Panc1 (cell line): ENCODE measurements around the gene AADACL3. TPM values are rescaled to one million over a fixed set of nuclear protein-coding genes. Genes with fewer than 3 reads are reported as not detected.

Source experiments
- ATAC-seq: fragments of 200-7000 bp; cut with Tn5 transposase; 2 replicates; pipeline ENCODE4 v1.9.1; 2020; ENCODE audit warnings: mild to moderate bottlenecking, moderate library complexity
- BruUV-seq: library from RNA; stranded (reverse); fragments of 400-500 nt; replicated peaks from 2 replicates; lab custom pipeline; 2021; lab: Mats Ljungman, UMichigan
- CTCF ChIA-PET: fragments of 300-600 bp; sonication (Branson Sonifier 250); formaldehyde crosslinking; loops from one replicate; lab custom pipeline; 2022; ENCODE audit warnings: antibody characterized with exemption; lab: Charles Lee
- POLR2A ChIA-PET: fragments of 300-600 bp; sonication (Branson Sonifier 250); formaldehyde crosslinking; loops from one replicate; lab custom pipeline; 2022; ENCODE audit warnings: antibody characterized with exemption; lab: Charles Lee
- DNase-seq: peaks from one replicate; pipeline ENCODE4 v3.0.0-alpha.2; 2010; ENCODE audit warnings: low read depth, low spot score
- H3K27ac ChIP-seq: 2 replicates; pipeline ENCODE4 v1.5.1; 2011; ENCODE audit warnings: mild to moderate bottlenecking, low read length, inconsistent platforms
- H3K27me3 ChIP-seq: fragments of 200-500 bp; sonication (Bioruptor generic); 2 replicates; pipeline ENCODE4 v1.6.0; 2014; ENCODE audit warnings: low read length, inconsistent platforms; ENCODE audit not compliant: control insufficient read depth, insufficient read depth
- H3K36me3 ChIP-seq: fragments of 200-500 bp; sonication (Bioruptor generic); 2 replicates; pipeline ENCODE4 v1.5.1; 2014; ENCODE audit warnings: inconsistent platforms, mild to moderate bottlenecking, low read length, moderate library complexity; ENCODE audit not compliant: control insufficient read depth, insufficient read depth
- H3K4me1 ChIP-seq: 2 replicates; pipeline ENCODE4 v1.5.1; 2011; ENCODE audit warnings: inconsistent platforms, mild to moderate bottlenecking, low read length, moderate library complexity; ENCODE audit not compliant: control insufficient read depth, insufficient read depth
- H3K4me3 ChIP-seq, 2 experiments: 2 replicates each; pipeline ENCODE4 v1.5.1; 2011 to 2012; ENCODE audit warnings: low read depth in 2 of 2, low read length in 2 of 2, mild to moderate bottlenecking in 2 of 2, inconsistent platforms in 1 of 2, moderate library complexity in 1 of 2
- H3K9me3 ChIP-seq: fragments of 200-500 bp; sonication (Bioruptor generic); 2 replicates; pipeline ENCODE4 v1.5.1; 2014; ENCODE audit warnings: low read depth, mild to moderate bottlenecking, inconsistent platforms, low read length, moderate library complexity; ENCODE audit not compliant: control insufficient read depth, insufficient read depth
- CTCF ChIP-seq: fragments of 450-650 bp; IDR thresholded peaks from 2 replicates; pipeline ENCODE4 v1.5.1; 2017; ENCODE audit warnings: mild to moderate bottlenecking
- POLR2AphosphoS5 ChIP-seq: IDR thresholded peaks from 2 replicates; pipeline ENCODE4 v1.6.1; 2012; ENCODE audit warnings: mild to moderate bottlenecking, low read depth, low read length, moderate library complexity
- REST ChIP-seq, 2 experiments: IDR thresholded peaks; 2 replicates each; pipeline ENCODE4 v1.6.1; 2011 to 2012; ENCODE audit warnings: low read depth in 2 of 2, control low read depth in 1 of 2, low read length in 1 of 2, mild to moderate bottlenecking in 1 of 2, moderate library complexity in 1 of 2; ENCODE audit not compliant: insufficient read depth in 1 of 2
- SIN3A ChIP-seq: IDR thresholded peaks from 2 replicates; pipeline ENCODE4 v1.6.1; 2012; ENCODE audit warnings: low read depth, mild to moderate bottlenecking, low read length, moderate library complexity, borderline replicate concordance; ENCODE audit not compliant: insufficient read depth
- TCF7L2 ChIP-seq: IDR thresholded peaks from 2 replicates; pipeline ENCODE4 v1.6.1; 2011; ENCODE audit warnings: mild to moderate bottlenecking, low read depth, low read length, inconsistent platforms
- in situ Hi-C: cut with HindIII; loops from 2 replicates; pipeline ENCODE4 v1.10.0; 2016; ENCODE audit warnings: low sequenced_read_pairs, low pct_unique_long_range_greater_than_20kb
- intact Hi-C: fragments of 100-400 bp; cut with micrococcal nuclease; formaldehyde crosslinking; loops from one replicate; pipeline ENCODE4 v1.10.0; 2022; ENCODE audit not compliant: unreplicated experiment
- total RNA-seq: library from RNA; stranded (reverse); gene quantifications from one replicate; pipeline ENCODE4 v1.2.1, GENCODE V29; 2021; ENCODE audit not compliant: unreplicated experiment

AADACL3 gene
- total RNA-seq, 1 experiment from 2014 or later = not detected

- Histone ChIP-seq H3K36me3 (no peaks in the 10 kb centered on the region), H3K27ac (no peak overlapping the region), H3K27me3 (no peaks in the 10 kb centered on the region), H3K4me1 (no peaks in the 10 kb centered on the region), H3K4me3 (no peak overlapping the region), H3K9me3 (no peaks in the 10 kb centered on the region)
- intact Hi-C loops (no loop called here), in situ Hi-C loops (no loop called here)
- DNase-seq = no peak
- ATAC-seq = no peak
- POLR2A ChIA-PET = no interaction called here
- no TSS peak for BruUV-seq
- CTCF ChIA-PET = no interaction called here
- TF ChIP-seq CTCF (no peak), REST (IDR thresholded peaks at IDR 0.05; ENCODE audit: insufficient read depth in 1 of 2, low read depth in 2 of 2, low read length in 1 of 2) (no peak), TCF7L2 (no peak), SIN3A (no peak), POLR2AphosphoS5 (no peak)
These were observed 25.8 kb upstream of the AADACL3 start for GRCh38 chr1:12690156-12690555.

- CTCF ChIA-PET = no interaction called here
- POLR2A ChIA-PET = no interaction called here
- Histone ChIP-seq H3K27ac (no peak overlapping the region), H3K27me3 (no peaks in the 10 kb centered on the region), H3K4me3 (no peak overlapping the region; a peak in 1 of 4 replicates), H3K36me3 (no peaks in the 10 kb centered on the region), H3K4me1 (no peaks in the 10 kb centered on the region), H3K9me3 (no peaks in the 10 kb centered on the region)
- DNase-seq (no peak), ATAC-seq (no peak)
- TF ChIP-seq TCF7L2 (no peak), SIN3A (no peak), POLR2AphosphoS5 (no peak), CTCF (no peak), REST (IDR thresholded peaks at IDR 0.05; ENCODE audit: insufficient read depth in 1 of 2, low read depth in 2 of 2, low read length in 1 of 2) (no peak)
- no TSS peak for BruUV-seq
- intact Hi-C loops (no loop called here), in situ Hi-C loops (no loop called here)
These were observed 22.7 kb upstream of the AADACL3 start for GRCh38 chr1:12692967-12693782.
